Activated CD8-positive, alpha-beta memory T cell treated with anti-CD3 and anti-CD28 coated beads for 24 hours (primary cell): ENCODE results near the gene MON1A.
A peak's percentile ranks its signal among the peaks of the same experiment; 100 is the strongest.
"Not testable (repeated sequence)": the region's sequence is repeated elsewhere in the genome, so short reads cannot be mapped to it uniquely, and the experiment has no call there.

ENCODE experiments used
- DNase-seq: peaks from one replicate; pipeline ENCODE4 v3.0.0-alpha.2; 2020

The MON1A gene, protein sequence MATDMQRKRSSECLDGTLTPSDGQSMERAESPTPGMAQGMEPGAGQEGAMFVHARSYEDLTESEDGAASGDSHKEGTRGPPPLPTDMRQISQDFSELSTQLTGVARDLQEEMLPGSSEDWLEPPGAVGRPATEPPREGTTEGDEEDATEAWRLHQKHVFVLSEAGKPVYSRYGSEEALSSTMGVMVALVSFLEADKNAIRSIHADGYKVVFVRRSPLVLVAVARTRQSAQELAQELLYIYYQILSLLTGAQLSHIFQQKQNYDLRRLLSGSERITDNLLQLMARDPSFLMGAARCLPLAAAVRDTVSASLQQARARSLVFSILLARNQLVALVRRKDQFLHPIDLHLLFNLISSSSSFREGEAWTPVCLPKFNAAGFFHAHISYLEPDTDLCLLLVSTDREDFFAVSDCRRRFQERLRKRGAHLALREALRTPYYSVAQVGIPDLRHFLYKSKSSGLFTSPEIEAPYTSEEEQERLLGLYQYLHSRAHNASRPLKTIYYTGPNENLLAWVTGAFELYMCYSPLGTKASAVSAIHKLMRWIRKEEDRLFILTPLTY

DNA sequence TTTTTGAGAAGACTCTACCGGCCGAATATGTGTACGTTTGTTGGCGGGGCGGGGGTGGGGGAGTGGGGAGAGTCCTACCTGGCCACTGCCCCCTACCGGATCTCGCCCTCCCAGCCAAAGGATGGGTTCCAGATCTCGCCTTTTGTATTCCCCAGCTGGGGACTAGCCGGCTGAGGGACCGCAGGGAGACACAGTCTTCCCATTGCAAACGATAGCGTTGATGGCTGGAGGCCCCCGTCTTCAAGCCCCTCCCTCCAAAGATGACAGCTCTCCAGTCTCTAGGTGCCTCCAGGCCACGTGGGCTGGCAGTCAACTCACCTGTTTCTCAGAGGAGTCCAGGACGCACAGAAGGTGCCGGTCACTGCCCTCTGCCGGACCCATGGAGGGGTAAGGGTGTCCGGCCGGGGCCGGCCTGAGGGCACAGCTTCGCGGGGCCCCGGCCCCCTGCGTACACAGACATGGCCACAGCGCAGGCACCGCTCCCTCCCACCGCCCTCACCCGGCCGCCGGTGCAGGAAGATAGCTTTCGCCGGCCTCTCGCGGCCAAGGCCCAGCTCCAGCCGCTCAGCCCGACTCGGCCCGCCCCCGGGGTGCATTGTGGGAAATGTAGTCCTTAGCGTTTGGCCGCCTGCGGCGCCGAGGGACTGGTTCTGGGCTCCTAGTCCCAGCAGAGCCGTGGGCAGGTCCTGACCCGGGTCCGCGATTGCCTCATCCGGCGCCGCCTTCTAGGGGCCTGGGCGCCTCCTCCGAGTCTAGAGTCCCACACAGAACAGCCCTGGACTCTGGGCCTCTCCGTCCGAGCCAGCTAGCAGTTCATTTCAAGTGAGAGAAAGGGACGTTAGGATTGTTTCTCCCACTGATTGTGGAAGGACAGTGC is at the start of gene MON1A:
TSS of gene MON1A (minus strand) at position 521 of the 877 bp plus-strand sequence. CDS start 16,465 bp downstream, outside the sequence.
- DNase-seq = peak; percentile 96

DNA sequence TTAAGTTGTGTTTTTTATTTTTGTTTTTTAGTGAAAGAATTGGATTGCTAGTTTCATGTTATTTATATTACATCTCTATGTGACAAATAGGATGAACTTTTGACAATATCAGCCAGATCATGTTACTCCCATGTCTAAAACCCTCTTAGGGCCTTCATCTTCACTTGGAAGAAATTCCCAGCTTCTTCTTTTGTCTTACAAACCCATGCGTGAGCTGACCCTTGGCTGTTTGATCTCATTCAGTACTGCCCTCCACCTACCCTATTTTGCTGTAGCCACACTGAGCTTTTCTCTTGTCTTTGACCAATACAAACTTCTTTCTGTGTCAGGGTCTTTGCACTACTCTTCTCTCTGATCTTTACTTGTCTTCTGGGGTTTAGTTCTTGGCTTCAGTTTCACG is 47.3 kb upstream of the MON1A start:
- no peak for DNase-seq

DNA sequence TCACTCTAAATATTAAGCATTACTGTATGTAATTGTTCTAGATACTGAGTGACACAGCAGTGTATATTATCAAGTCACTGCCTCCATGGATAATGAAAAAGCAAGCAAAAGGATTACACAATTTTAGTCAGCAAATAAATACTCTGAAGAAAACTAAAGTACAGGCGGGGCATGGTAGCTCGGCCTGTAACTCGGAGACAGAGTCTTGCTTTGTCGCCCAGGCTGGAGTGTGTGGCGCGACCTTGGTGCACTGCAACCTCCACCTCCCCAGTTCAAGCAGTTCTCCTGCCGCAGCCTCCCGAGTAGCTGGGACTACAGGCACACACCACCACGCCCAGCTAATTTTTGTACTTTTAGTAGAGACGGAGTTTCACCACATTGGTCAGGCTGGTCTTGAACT is 43.0 kb upstream of the MON1A start:
- DNase-seq = no peak

DNA sequence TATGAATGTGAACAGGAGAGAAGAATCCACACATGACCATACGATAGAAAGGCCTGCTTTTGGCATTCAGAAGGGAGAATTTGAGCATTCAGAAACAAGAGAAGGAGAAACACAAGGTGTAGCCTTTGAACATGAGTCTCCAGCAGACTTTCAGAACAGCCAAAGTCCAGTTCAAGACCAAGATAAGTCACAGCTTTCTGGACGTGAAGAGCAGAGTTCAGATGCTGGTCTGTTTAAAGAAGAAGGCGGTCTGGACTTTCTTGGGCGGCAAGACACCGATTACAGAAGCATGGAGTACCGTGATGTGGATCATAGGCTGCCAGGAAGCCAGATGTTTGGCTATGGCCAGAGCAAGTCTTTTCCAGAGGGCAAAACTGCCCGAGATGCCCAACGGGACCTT is 38.7 kb upstream of the MON1A start:
- no peak for DNase-seq

DNA sequence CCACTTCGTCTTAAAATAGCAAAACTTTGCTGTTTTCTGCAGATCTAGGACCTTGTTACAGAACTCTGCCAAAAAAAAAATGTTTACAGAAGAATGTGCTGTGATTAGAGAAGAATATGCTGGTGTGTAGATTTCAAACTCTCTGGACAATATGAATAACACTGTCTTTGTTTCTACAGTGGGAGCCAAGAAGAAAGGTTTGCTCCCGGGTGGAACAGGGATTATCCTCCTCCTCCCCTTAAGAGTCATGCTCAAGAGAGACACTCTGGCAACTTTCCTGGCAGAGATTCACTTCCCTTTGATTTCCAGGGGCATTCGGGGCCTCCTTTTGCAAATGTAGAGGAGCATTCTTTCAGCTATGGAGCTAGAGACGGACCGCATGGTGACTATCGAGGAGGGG is 37.7 kb upstream of the MON1A start:
- DNase-seq = no peak

DNA sequence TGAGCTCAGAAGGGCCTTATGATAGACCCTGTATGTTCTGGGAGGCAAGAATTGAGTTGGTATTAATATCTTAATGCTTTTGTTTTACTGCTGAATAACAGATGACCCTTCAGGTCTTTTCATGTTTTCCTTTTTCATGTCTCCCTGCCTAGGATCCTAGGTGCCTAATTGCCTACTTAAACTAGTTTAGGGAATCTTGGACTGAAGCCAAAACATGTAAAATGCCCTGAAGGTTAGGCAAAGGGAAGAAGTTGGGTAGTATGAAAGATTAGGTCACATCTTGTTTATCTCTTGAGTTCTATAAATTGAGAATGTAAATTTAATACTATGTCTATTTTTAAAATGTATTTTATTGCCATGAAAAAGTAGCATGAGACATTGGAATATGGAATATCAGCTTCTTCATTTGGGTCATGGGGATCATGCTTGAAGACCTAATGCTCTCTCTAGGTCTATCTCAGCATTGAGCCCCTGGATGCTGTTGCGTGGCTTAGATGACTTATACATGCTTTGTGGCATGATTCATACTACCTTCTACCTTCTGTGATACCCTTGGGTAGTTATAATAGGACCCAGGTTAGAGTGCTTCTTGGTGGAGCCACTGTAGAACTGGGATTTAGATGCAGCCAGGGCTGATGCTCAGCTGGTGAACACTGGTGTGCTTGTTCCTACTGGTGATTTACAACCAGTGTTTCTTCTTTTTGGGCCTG is 36.8 kb upstream of the MON1A start:
- peak; percentile 33 for DNase-seq

DNA sequence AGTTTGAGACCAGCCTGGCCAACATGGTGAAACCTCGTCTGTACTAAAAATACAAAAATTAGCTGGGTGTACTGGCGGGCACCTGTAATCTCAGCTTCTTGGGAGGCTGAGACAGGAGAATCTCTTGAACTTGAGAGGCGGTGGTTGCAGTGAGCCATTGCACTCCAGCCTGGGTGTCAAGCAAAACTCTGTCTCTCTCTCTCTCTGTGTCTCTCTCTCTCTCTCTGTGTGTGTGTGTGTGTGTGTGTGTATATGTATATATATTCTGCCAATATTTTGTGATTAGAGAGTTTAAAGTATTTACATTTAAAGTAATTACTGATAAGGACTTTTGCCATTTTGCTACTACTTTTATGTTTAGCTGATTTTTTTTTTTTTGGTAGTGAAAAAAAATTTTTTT is 26.0 kb upstream of the MON1A start:
- no peak for DNase-seq

DNA sequence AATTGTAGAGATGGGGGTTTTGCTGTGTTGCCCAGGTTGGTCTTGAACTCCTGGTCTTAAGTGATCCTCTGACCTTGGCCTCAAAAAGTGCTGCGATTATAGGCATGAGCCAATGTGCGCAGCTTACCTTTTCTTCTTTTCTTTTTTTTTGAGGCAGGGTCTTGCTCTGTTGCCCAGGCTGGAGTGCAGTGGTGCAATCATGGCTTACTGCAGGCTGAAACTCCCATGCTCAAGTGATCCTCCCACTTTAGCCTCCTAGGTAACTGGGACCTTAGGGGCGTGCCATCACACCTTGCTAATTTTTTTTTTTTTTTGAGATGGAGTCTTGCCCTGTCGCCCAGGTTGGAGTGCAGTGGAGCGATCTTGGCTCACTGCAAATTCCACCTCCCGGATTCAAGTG is 23.3 kb upstream of the MON1A start:
- DNase-seq = no peak

DNA sequence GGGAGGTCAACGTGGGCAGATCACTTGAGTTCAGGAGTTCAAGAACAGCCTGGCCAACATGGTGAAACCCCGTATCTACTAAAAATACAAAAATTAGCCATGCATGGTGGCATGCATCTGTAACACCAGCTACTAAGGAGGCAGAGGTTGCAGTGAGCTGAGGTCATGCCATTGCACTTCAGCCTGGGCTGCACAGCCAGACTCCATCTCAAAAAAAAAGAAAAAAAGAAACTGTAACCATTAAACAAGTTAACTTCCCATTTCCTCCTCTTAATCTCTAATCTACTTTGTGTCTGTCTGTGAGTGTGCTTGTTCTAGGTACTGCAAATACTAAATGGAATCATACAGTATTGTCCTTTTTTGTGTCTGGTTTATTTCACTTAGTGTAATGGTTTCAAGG is 13.0 kb upstream of the MON1A start:
- DNase-seq = no peak

DNA sequence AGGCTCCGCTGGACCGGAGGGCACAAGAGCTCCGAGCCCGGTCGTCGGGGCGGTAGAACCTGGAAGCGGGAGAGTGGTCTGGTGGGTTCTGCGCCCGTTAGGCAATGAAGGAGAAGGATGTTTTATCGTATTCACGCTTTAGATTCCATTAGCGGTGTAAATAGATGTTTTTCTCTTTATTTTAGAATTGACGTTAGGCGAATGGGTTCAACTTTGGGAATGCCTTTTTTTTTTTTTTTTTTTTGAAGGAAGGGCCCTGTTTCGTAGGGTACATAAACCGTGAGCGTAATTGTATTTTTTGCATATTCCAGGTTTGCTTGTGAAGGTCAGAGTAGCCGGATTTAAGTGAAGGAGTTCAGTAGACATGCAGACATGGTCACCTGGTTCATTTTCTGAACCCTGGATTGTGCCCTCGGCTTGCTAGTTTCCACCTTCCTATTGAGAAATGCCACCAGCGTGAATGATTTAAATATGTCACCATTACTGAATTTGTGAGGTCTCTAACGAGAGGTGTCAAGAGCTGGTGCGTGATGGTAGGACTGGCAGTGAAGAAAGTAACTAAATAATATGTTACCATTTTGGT is 11.1 kb upstream of the MON1A start:
- DNase-seq = no peak

DNA sequence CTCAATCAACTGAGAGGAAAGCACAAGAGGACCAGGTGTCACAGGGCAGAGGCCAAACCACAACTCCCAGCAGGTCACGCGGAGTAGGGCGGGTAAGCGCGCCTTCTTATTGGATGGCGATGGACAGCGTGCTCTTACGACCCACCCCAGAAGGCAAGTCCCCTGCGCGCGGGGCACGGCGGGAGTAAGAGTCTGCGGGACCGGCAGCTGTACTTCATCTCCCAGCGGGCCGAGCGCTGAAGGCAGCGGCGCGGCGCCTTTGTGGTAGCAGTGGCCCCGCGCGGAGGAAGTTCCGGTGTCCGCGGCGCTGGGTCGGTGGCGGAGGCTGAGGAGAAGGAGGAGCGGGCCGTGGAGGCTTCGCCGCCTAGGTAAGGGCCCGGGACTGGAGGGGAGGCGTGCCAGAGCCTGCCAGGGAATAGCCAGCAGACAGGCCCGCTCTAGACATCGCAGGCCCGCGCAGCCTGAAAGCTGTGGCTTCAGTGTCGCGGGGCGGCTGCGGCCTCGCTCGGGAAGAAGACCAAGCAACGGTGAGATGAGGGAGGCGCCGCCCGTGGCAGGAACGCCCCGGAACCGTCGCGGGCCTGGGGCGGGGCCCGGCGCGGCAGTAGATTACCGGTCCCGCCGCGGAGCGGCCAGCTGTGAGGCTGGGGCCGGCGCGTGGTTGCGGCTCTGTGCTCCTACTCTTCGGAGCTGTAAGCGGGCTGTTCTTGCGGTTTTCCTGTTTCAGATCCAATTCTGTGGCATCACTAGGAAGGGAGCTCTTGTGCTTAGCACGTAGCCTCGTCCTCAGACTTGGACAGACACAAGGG is 10.5 kb upstream of the MON1A start, which contains the start of gene RBM6:
TSS of gene RBM6 (plus strand) at position 293 of the 809 bp plus-strand sequence. CDS start 22,492 bp downstream, outside the sequence.
- DNase-seq = peak; percentile 96

DNA sequence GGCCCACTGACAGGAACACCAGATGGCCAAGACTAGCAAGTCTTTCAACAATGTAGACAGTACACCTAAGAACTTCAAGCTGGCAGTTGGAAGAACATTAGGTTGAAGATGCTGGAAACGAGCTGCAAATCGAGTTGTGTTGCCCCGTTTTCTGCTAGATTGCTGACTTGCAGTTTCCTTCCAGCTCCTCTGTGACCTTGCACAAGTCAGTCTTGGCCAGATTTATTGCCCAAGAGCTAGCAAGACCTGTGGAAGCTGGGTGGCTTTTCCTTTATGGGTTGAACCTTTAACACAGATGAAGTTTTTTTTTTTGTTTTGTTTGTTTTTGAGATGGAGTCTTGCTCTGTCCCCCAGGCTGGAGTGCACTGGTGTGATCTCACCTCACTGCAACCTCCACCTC is 7.5 kb upstream of the MON1A start:
- no peak for DNase-seq

DNA sequence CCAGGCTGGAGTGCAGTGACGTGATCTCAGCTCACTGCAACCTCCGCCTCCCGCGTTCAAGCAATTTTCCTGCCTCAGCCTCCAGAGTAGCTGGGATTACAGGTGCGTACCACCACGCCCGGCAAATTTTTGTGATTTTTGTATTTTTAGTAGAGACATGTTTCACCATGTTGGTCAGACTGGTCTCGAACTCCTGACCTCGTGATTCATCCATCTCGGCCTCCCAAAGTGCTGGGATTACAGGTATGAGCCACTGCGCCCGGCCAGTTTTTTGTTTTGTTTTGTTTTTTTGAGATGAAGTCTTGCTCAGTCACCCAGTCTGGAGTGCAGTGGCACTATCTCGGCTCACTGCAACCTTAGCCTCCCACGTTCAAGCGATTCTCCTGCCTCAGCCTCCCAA is 2.7 kb upstream of the MON1A start:
- not testable (repeated sequence) for DNase-seq

DNA sequence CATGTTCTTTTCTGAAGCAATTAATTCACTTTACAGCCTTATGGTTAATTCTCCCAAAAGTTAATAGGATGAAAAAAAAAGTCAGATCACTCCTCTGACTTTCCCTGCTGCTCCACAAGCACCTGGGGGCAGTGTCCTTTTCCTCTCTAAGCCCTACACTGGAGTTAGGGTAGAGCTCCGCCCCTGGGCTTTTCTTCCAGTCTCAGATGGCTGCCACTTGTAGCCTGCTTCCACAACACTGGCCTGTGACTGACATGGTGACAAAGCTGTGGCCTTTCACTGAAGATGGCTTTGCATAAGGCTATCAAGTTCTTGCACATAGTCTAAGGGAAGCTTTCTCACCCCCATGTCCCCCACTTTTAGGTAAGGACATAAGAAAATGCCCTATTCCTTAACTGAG is 1.3 kb upstream of the MON1A start:
- DNase-seq = no peak

DNA sequence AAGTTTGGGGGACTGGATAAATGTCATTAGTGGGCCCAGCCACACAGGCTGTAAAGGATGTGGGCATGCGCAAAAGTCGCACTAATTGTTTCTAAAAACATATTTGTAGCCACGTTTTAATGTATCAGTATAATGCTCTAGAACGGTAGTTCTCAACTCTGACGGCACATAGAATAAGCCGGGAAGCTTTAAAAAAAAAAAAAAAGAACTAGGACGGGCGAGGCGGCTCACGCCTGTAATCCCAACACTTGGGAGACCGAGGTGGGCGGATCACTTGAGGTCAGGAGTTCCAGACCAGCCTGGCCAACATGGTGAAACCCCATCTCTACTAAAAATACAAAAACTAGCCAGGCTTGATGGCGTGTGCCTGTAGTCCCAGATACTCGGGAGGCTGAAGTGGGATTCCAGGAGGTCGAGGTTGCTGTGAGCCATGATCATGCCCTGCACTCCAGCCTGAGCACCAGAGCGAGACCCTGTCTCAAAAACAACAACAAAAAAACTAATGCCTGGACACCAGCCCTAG is 618 bp upstream of the MON1A start:
- no peak for DNase-seq

DNA sequence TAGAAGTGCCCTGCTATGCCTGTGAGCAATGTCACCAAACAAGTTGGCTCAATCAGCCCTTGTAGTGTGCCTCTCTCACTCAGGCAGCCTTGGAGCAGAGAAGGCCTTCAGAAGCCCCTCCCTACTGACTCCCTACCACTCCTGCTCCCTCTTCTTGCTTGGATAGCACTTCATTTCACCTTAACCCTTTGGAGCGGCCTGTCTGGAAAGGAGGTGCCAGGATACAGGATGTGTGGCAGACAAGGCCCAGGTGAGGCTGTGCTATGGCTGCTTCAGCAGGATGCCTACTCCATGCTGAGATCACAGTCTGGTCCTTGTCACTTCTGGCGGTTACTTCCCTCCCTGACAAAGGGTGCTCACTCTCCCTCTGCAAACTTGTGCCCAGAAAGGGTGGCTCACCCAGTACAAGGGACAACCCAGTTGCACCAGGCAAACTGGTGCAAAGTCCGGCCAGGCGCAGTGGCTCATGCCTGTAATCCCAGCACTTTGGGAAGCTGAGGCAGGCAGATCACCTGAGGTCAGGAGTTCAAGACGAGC is 1.1 kb downstream of the MON1A start:
- no peak for DNase-seq

DNA sequence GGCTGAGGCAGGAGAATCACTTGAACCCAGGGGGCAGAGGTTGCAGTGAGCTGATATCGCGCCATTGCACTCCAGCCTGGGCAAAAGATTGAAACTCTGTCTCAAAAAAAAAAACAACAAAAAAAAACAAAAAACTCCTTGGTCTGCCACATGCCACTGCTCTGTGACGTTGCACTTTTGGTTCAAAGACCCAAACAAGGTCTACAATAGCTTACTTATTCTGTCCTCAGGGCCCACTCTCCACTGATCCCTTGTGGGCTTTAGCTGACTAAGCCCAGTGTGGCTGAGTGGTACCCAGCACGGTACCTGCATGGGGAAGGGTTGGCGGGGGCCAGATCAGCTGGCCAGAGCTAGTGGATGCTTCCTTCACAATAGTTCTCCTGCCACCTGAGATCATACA is 1.8 kb downstream of the MON1A start:
- DNase-seq = no peak

DNA sequence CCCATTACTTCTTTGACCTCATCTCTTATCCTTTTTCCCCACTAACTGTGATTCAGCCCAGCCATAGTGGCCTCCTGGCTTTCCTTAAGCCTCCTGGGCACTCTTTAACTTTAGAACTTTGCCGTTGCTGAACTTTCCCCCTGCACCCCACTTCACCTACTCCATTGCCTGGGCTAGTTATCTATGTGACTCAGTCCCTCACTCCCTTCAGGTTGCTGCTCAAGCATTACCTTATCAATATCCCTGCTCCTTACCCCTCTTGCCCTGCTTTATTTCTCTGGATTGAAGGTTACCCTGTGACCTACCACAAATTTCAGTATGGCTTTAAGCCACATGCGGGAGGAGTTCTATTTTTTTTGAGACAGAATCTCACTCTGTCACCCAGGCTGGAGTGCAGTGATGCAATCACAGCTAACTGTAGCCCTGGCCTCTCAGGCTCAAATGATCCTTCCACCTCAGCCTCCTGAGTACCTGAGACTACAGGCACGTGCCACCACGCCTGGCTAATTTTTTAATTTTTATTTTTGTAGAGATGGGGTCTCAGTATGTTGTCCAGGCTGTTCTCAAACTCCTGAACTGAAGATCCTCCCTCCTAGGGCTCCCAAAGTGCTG is 3.4 kb downstream of the MON1A start:
- DNase-seq = no peak

DNA sequence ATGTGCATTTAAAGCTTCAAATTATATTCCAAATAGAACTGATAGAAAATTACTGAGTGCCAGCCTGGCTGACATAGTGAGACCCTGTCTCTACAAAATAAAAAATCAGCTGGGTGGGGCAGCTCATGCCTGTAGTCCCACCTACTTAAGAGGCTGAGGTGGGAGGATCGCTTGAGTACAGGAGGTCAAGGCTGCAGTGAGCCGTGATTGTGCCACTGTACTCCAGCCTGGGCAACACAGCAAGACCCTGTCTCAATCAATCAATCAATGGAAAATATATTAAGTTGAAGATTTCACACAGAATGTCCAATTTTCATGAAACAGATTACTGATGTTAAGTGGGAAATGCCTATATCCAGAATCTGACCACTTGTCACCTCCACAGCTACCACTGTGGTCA is 4.1 kb downstream of the MON1A start:
- no peak for DNase-seq

DNA sequence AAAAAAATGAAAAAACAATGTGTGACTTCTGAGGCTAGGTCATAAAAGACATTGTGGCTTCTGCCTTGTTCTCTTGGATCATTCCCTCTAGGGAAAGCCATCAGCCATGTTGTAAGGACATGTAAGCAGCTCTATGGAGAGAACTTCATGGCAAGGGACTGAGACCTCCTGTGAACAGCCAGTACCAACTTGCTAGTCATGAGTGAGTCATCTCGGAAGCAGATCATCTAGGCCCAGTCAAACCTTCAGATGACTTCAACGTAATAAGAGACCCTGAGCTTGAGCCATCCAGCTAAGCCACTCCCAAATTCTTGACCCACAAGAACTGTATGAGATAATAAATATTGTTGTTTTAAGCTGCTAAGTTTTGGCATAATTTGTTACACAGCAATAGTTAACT is 4.9 kb downstream of the MON1A start:
- no peak for DNase-seq
